NCI-H748 (cell line): Measurements from ENCODE around the gene AFAP1.

Source experiments
- DNase-seq: peaks from one replicate; lab custom pipeline; 2025; ENCODE audit not compliant: unreplicated experiment; lab: John Stamatoyannopoulos, UW

AFAP1 gene

GRCh38 chr4:7772711-7773385, 166.8 kb downstream of the AFAP1 start:
- no peak for DNase-seq

GRCh38 chr4:7771541-7772507, 167.8 kb downstream of the AFAP1 start:
- peak; percentile 1 for DNase-seq

GRCh38 chr4:7771056-7771455, 168.6 kb downstream of the AFAP1 start:
- DNase-seq = no peak

GRCh38 chr4:7770224-7771050, 169.2 kb downstream of the AFAP1 start:
- no peak for DNase-seq

- DNase-seq = no peak
These were observed 170.1 kb downstream of the AFAP1 start for GRCh38 chr4:7769396-7770223.

GRCh38 chr4:7768736-7769135, 170.9 kb downstream of the AFAP1 start:
- DNase-seq = no peak

- no peak for DNase-seq
These were observed 171.7 kb downstream of the AFAP1 start for GRCh38 chr4:7767966-7768365.

GRCh38 chr4:7767526-7767925, 172.1 kb downstream of the AFAP1 start:
- no peak for DNase-seq

- DNase-seq = no peak
These were observed 172.9 kb downstream of the AFAP1 start for GRCh38 chr4:7766661-7767345.

GRCh38 chr4:7766086-7766485, 173.6 kb downstream of the AFAP1 start:
- no peak for DNase-seq

GRCh38 chr4:7765666-7766065, 174.0 kb downstream of the AFAP1 start:
- DNase-seq = no peak

GRCh38 chr4:7764466-7764865, 175.2 kb downstream of the AFAP1 start:
- DNase-seq = no peak

- DNase-seq = no peak
These were observed 175.9 kb downstream of the AFAP1 start for GRCh38 chr4:7763788-7764187.

GRCh38 chr4:7763106-7763505, 176.6 kb downstream of the AFAP1 start:
- no peak for DNase-seq

- no peak for DNase-seq
These were observed 177.2 kb downstream of the AFAP1 start for GRCh38 chr4:7762376-7763030.

GRCh38 chr4:7761720-7762119, 177.9 kb downstream of the AFAP1 start:
- DNase-seq = peak; percentile 28

- no peak for DNase-seq
These were observed 178.3 kb downstream of the AFAP1 start for GRCh38 chr4:7761312-7761711.

- no peak for DNase-seq
These were observed 179.0 kb downstream of the AFAP1 start for GRCh38 chr4:7760706-7761105.

- no peak for DNase-seq
These were observed 179.4 kb downstream of the AFAP1 start for GRCh38 chr4:7760228-7760627.
